ENCODE data around the gene NCKAP5. TPM values are rescaled to one million over a fixed set of nuclear protein-coding genes. Genes with fewer than 3 reads are reported as not detected.

The NCKAP5 gene
- total RNA-seq, 1 experiment from 2014 or later, result 0.47 TPM

DNA sequence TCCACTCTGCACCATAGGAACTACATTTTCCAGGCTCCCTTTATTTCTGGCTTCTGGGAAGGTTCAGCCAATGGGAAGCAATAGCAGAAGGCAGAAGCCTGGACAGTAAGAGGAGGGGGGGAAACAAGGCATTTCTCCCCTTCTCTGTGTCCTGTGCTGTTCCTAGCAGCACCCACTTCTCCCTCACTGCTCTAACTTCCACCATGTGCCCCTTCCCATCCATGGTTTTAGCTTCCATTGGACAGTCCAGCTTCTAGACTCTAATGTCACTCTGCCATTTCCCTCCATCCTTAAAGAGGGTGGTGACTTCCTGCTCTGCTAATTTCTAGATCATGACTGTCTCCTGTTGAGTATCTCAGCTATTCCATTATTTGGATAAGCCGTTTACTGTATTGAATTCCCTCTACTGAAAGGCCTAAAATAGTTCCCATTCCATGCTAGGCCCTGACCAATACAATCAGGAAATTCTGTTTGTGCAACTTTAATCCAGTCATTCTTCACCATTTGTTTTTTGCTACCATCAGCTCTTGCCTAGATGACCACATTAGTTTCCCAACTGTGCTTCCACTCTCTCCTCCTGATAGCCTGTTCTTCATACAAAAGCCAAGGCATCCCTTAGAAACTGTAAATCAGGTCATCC, 877.5 kb downstream of the NCKAP5 start:
- no peak for DNase-seq (ENCODE audit: low read depth)

DNA sequence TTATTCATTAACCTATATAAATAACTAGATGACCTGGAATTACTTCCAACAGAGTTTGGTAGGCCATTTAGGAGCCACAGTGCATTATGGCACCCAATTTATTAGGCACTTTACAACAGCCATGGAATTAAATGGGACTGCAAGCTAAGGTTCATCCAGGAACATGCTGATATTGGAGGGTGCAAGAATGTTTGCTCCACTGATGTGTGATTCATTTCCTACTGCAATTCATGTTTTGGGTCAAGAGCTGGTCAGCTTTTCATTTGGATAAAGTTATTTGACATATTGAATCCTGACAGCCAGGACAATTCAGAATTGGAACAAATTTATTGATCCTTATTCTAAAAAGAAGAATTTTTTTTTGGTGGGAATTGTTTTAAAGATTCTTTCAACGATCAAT, 886.5 kb downstream of the NCKAP5 start:
- DNase-seq (ENCODE audit: low read depth), result no peak

DNA sequence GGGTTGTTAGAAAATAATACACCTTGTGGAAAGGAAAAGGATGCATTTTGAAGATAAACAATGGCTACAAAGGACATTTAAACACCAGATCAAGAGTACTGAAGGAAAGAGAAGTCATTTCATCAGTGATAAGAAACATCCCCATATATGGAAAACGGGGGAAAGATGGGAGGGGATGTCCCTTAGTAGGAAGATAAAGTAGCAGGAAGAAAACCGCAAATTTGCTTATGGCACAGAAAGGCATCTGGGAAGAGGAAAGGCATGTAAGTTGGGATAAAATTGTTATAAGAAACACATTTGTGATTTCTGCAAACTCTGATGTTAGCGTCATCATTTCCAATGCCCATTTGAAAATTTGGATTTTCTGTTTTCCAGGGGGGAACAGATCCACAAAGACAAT, 887.7 kb downstream of the NCKAP5 start:
- no peak for DNase-seq (ENCODE audit: low read depth)

DNA sequence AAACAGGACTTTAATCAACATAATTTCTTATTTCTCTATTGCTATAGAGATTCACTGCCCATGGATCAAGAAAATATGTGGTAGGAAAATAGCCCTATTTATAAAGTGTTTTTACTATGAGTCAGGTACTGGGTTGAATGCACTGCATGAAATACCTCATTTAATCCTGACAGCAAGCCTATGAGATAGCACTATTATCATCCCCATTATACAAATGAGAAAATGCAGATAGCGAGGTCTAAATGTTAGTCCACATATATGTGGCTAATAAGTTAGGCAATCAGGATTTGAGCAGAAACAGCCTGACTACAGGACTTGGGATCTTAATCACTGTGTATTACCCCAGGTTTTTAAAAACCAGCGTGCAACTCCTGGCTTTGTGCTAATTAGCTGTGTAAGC, 889.8 kb downstream of the NCKAP5 start:
- DNase-seq (ENCODE audit: low read depth), result no peak

DNA sequence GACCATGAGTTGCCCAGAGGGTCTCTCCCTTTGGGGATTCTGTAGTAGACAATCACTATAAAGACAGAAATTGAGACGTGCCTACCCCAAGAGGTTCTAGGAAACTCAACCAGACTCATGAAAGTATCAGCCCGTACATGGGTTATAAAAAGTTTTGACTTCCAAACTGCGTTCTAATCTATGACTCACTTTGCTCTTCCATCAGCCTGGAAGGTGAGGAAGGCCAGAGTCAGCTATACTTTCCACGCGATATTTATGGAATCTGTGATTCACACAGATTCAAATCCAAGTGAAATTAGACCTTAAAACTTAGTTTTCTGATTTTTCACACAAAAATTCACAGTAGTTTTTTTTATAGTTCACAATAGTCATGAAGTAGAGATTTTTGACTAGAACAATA, 890.6 kb downstream of the NCKAP5 start:
- DNase-seq (ENCODE audit: low read depth), result peak; percentile 52

DNA sequence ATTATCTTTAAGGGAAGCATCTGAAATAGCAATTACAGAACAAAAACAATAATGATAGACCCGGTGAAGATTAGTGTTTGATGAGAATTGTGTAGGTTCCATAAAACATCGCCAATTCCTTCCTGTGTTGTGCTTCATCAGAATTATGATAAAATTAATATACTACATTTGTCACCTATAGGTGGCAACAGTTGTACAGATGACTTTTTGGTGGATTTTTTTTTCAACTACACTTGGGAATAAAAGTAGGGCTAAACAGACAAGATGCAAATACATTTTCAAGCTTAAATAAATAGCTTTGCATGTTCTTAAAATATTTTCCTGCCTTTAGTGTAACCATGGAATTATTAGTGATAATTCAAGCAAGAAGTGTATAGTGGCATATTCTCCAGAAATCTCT, 891.3 kb downstream of the NCKAP5 start:
- no peak for DNase-seq (ENCODE audit: low read depth)

DNA sequence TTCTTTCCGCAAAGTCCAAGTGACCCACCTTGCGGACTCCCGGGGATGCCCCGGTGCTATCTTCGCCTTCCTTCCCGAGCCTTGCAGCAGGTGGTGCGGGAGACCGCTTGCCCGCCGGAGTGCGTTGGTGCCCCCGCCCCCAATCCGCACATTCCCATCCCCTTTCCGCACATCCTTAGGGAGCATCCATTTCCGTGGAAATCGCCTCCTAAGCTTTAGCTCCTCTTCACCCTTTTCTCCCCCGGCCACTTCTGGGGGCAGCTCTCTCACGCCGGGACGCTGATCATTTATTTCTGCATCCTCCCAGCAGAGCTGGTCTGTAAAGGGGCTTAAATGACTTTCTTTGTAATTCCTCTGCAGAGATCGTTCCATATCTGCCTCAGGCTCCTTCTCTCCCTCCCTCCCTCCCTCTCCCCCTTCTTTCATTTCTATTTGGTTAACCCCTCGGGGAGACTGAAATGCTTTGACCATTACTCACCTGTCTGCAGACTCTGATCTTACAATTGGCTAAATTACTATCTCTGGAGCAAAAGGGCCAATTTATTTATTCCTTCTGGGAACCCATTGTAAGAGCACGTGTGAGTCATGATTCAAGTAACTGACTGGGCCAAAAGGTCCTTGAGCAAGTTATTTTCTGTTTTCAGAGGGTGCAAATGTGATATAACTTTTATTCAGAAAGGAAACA, 897.0 kb downstream of the NCKAP5 start:
- DNase-seq (ENCODE audit: low read depth), result peak; percentile 91

DNA sequence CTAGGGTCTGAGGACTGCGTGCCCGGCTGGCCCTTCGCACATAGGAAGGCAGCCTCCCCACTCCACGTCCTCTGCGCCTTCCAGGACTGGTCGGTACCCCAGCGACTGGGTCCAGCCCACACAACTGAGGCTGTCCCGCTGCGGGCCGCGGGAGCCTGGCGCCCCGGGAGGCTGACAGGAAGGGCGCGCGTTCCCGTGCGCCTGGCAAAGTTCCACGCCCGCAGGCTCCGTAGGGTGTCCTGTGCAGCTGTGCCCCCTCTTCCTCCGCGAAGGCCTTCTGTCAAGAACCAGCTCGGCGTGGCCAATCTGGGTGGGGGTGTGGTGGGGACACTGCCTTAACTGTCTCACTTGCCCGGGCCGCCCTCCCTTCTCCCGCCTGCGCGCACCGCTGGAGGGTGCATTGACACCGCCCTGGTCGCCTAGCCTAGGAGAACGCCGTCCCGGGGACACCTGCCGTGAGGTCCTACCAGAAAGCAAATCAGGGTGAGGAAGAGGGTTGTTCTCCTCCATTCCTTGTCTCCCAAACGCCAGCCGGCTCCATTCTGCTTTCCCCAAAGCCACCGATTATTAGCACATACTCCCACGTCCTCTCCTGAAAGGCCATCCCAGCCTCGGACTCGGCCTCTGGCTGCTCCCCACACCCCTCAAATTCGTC, 897.6 kb downstream of the NCKAP5 start:
- peak; percentile 60 for DNase-seq (ENCODE audit: low read depth)

DNA sequence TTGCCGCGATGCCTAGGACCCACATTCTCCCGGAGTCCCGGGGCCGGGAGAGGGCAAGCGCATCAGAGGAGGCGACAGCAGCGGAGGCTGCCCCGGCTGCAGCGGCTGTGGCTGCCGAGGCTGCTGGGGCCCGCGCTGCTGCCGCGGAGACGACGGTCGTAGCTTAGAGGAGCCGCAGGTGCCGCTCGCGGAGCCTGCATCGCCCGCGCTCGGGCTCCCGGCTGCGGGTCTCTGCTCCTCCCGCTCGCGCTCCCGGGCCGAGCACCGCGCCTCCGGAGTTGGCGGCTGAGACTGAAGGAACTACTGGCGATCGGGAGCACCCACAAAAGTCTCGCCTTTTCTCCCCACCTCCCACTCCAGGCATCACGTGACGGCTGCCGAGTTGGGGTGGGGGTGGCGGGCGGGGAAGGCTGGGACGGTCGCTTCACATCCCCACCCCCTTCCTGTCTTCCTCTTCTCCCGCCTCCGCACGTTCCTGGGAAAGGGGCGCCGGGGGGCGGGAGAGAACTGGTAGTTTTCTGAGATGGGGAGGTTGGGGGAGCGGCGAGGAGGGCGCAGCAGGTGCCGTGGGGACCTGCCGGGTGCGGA, 898.3 kb downstream of the NCKAP5 start, which contains the start of gene LYPD1:
Gene LYPD1 (minus strand): TSS at position 298 of the 588 bp plus-strand sequence. CDS start 273 bp downstream, at position 25.
- peak; percentile 71 for DNase-seq (ENCODE audit: low read depth)

DNA sequence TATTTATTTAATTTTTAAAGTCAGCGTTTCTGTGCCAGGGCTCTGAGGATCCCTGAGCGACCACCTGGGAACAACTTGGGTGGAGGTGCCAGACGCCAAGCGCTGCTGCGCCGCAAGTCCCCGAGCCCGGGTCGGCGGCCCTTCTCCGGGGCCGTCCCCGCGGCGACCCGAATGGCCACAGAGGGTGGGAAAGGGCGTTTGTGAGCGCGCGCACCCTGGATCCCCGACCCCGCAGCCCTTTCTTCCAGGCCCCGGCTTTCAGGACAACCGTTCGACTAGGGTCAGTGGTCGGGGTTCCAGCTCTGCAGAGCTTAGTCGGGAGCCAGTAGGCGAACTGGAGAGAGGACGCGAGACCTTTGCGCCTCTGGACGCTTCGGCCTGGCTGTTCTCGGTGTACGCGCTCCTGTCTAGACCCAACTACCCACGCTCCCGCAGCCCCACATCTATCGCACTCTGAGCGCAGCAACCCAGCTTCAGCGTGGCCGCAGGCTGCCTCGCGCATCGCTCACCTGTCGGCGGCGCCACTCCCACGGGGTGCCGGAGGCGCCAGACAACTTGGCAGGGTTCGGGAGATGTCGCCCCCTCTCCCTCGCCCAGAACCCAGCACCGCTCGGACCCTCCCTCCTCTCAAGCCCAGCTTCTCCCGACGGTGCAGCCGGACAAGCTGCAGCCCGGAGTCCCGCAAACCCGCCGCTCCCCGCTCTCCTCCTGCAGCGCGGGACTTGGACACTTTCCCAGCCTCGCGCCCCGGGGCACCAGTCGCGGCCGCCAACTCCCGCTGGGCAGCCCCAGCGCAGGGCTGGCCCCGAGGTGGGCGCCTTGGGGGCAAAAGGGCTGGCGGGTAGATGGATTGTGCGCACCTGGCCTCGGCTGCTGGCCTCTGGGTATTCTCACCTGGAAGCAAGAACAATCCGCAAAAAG, 899.0 kb downstream of the NCKAP5 start:
- DNase-seq (ENCODE audit: low read depth), result peak; percentile 20

DNA sequence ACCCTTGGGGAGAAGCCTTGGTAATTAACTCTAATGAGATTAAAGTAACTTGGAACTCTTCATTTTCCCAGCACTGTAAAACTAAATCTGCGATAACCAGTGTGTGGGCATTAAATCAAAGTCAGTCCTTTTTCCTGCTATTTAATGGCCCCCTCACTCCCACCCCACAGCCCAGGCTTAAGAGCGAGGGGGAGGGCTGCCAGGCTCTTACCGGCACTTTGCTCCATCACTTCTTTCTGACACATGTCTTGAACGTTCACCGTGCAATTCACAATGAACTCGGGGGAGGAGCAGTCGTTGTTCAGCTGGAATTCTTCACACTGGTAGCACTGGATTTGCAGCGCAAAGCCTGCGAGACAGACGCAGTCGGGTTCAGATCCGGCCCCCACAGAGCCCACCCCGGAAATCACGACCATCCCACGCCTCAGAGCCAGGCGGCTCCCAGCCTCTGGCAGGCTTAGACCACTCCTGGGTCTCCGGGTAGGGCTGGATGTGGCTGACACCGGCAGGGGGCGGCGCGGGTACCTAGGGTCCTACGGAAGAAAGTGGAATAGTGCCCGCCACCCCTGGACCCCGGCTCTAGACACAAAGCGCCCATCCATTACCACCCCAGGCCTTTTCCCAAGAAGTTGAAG, 900.0 kb downstream of the NCKAP5 start:
- DNase-seq (ENCODE audit: low read depth), result no peak

DNA sequence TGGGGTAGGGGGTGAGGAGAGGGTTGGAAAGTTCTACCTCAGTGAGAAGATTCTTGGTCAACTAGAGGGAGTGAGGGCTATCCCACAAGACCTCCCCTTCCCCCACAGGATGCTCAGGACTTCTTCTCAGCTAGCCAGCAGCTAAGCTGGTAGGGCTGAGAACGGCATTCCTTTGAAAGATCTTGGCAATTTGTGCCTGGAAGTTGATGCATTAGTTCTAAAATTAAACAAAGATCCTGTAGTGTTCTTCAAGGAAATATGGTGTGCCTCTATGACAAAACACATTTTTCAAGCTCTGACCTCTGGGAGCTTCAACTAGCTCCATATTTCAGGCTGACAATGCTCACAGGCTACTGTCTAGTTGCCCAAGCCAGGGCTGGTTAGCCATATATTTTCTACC, 900.6 kb downstream of the NCKAP5 start:
- no peak for DNase-seq (ENCODE audit: low read depth)

DNA sequence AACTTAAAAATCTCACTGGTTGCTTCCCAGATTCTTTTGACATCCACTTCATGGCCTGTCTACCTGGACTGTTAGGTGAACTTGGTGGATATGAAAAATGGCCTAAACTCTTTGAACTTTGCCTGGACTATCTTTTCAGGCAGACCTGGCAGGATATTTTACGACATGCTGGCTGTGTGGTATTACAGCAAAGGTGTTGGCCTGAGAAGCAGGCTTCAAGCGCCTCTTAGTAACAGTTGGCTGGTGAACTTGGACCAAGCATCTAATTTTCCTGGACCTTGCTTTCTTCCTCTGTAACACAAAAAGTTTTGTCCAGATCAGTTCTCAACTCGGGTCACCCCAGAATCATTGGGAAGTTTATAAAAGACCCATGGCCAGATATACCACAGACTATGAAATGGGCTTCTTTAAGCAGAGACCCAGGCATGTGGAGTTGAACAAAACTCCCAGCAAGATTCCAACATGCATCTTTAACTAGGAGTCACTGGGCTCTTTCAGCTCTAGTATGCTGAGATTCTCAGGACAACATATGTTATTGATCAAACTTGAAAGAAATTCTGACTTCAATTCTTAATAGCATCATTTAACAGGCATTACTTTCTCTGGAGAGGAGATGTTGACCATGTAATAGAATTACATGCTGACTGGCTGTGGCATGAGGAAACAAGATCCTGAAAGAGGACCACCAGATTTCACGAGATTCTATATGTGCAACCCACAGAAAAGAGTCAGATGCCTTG, 902.7 kb downstream of the NCKAP5 start:
- DNase-seq (ENCODE audit: low read depth), result no peak

DNA sequence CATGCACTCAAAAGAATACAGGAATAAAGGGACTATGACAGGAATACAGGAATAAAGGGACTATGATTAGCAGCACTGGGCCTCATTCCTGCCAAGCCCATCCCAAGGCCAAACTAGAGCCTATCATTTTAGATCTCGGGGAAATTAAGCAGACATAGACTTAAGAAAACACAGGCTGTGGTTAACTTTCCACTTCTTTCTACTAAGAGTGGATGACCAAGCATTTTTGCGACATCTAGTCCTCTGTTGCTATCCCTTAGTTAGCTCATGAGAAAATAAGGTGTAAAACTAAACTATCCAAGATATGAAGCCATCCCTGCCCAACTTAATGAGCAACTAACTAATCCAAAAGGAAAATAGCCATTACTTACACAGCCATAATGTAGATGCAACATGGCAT, 904.2 kb downstream of the NCKAP5 start:
- no peak for DNase-seq (ENCODE audit: low read depth)

DNA sequence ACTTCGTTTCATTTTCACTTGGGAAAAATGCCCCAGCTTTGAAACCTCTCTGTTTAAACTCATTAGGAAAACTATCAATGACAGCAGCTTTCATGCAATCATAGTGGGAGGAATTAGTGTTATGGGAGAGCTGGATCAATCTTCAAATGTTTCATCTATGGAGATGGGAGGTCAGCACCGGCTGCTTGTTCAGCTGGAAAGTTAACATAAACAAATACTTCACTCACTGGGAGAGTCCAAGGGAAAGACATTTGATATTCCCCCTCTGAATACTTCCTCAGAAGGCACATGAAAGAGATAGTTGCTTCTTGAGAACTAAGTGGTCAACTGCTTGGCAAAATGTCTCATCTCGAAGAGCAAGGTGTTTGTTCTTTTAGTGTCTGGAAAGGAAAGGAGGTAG, 905.5 kb downstream of the NCKAP5 start:
- DNase-seq (ENCODE audit: low read depth), result no peak

DNA sequence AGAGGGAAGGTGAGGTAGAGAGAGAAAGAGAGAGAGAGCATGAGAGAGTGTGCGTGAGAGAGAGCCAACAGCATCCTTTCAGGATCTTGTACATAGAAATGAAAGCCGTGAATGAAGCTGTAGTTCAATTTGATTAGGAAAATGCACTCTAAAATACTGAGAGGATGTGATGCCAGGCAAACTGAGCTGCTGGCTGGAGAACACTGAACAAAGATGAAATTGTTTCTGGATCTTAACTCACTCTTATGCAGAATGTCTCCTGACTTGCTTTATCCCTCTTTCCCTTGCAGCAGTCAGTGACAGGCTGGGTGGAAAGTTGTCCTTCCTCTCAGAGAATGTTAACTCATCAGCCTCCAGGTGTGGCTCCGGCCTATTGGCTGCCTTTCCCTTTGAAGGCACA, 908.9 kb downstream of the NCKAP5 start:
- no peak for DNase-seq (ENCODE audit: low read depth)

DNA sequence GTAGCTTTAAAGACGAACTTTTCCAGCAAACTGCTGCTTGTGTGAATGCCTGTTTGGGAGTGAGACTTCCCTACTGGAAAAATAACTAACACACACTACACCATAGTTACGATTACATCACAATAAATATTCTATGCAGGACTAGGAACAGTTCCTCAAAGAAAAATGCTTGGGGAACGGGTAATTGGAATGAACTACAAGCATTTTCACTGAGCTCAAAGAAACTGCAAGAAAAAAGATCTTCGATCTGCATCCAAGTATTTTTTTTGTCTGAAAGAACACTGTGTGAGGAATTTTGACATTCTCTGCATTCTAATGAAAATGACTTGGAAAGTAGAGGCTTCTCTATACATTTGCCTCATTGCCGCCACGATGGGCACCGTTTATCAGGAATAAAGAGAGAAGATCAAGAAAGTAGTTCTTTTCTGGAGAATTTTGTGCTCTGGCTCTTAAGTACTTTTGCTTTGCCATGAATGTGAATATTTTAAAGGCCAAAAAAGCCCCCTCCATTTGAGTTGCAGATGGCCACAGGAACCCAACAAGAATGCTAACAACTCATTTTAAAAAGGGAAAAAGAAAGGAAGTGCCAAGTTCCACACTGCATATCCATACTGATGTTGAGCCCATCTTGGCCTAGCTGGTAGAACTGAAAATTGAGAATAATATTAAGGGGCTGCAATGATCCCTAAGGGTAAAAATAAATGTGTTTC, 911.8 kb downstream of the NCKAP5 start:
- DNase-seq (ENCODE audit: low read depth), result no peak

DNA sequence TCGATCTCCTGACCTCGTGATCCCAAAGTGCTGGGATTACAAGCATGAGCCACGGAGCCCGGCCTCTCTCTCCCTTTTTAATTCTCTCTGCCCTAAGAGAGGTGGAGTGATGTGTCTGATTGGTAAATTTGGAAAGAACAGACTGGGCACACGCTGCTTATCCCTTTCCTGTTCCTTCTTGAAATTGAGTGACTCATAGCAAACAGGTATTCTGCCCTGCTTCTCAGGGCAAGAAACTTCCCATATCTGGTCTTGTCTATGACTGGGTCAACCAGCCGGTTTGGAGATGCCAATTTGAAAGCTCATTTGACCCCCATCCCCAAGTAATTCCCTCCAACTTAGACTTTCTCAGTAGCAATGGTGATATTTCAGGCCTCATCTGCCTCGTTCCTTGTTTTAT, 913.3 kb downstream of the NCKAP5 start:
- no peak for DNase-seq (ENCODE audit: low read depth)

DNA sequence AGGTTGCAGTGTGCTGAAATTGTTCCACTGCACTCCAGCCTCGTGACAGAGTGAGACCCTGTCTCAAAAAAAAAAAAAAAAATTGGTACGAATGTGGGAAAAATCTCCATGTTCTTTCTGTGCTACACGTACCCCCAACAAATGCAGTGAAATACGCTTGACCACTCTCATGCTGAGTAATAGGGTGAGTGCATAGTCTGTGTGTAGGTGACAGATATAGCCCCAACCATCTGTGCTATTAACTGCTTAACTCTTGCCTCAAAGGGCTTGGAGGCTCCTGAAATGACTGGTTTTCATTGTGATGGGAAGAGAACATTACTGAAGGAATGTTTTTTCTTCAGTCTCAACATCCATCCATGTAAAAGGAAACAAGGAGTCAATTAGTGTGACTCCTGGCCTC, 913.9 kb downstream of the NCKAP5 start:
- DNase-seq (ENCODE audit: low read depth), result no peak

All from HT1080 (cell line).